ENCODE measurements around the gene USP34.
"Not testable (repeated sequence)": the region's sequence is repeated elsewhere in the genome, so short reads cannot be mapped to it uniquely, and the experiment has no call there.

USP34 gene

DNA sequence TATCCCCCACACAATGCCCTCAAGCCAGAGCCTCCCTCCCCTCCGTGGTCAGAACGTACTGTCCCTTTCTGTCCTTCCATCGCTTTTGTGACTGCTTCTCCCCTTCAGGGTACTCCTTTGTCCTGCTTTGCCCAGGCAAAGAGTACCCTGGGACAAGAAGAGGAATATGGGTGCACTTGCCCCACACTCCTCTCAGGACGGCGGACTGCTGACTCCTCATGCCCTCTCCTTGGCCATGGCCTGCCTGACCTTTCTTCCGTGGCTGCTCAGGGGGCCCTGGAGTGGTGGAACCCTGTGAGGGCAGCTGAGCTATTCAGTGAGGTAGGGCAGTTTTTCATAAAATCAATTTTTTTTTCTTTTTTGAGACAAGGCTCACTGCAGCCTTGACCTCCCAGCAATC is 290.2 kb downstream of the USP34 start:
- DNase-seq: no peak

- no peak for DNase-seq
Observed at GRCh38 chr2:61179701-61180639, 290.9 kb downstream of the USP34 start.

DNA sequence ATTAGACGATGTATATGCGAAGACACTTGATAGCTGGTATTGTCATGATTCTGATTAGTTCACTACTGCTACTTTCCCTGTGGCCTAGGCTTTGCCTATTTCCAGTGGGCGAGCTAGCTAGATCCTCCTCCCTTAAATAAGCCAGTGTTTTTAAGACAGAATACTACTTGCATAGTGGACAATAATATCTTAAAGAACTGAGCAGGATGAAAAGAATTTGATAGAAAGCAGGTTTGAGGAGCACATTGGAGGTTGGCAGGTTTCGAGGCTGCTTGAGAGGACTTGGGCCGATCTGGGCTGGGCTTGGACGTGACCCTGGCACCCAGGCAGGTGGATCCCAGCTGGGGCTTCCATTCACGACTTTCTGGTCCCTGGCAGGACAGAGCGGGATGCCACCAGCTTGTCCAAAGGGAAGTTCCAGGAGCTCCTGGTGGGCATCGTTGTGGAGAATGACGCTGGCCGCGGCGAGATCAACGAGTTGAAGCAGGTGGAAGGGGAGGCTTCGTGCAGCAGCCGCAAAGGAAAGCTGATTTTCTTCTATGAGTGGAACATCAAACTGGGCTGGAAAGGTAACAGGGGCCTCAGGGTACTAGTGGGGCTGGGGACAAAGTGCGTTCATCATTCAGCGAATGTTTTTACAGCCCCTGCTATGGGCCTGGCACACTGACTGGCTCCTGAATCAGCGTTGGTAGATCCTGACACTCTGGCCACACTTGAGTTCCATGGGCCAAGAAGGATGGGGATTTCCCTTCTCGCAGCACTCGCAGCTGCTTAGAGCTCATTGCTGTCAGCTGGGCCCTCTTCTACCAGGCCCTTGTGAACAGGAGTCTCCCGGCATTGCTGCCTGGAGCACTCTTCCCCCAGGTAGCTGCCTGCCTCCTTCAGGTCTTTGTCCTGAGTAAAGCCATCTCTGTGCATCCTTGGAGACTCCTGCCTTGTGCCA is 292.0 kb downstream of the USP34 start:
- no peak for DNase-seq

GRCh38 chr2:61177727-61178549 is 292.9 kb downstream of the USP34 start:
- DNase-seq: no peak

DNA sequence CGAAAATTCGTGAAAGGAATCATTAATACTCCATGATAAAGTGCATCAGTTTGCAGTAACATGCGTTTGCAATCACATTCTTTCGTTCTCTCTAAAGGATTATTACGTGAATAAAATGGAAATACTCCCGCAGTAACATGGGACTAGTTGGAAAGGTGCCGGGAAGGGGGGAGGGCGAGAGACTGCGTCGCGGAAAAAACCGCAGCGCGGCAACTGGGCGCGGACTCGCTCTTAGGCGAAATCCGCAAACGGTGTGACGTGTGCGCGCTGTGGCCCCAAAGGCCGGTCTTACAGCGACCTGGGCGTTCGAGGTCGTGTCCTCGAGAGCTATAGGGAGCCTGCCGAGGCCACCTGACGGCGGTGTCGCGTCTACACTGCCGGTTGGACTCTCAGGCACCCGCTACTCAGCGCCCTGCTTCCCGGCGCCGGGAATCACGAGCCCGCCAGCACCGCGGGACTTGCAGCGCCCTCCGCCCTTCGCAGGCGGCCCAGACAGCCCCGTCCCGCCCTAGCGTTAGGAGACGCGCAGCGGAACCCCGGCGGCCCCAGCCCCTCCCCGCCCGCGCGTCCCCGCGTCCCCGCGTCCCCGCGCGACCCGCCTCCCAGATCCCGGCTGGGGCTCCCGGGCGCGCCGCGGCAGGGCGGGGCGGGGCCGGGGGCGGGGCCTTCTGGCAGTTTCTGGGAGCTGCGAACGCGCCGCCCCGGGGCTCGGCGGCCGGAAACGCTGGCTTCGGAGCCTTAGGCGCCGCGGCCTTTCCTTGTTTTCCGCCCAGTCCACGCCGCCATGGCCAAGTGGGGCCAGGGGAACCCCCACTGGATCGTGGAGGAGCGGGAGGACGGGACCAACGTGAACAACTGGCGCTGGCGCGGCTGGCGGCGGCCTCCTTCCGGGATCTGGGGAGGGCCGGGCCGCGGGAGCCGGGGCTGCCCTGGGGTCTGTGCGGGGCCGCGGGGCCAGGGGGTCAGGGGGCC is 293.8 kb downstream of the USP34 start:
- peak; percentile 89 for DNase-seq

DNA sequence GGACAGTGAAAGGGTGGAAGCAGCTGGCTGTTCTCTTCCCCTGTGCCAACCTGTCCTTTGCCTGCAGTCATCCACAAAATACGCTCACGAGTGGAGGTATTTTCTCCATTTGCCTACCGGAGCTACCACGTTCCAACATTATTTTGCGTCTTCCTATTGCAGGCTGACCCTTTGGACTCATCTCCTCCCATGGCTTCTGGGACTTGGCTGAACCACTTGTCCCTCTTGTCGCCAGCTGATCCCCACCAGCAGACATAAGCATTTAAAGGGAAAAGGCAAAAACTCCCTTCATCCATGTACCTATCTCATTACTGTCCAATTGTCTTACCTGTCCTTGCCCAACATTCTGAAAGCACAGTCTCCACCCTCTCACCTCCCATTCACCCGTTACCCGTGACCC is 295.9 kb downstream of the USP34 start:
- no peak for DNase-seq

GRCh38 chr2:61173116-61173515 is 297.8 kb downstream of the USP34 start:
- DNase-seq: no peak

GRCh38 chr2:61172671-61173070 is 298.2 kb downstream of the USP34 start:
- no peak for DNase-seq

GRCh38 chr2:61167579-61167978 is 303.3 kb downstream of the USP34 start:
- DNase-seq: no peak

DNA sequence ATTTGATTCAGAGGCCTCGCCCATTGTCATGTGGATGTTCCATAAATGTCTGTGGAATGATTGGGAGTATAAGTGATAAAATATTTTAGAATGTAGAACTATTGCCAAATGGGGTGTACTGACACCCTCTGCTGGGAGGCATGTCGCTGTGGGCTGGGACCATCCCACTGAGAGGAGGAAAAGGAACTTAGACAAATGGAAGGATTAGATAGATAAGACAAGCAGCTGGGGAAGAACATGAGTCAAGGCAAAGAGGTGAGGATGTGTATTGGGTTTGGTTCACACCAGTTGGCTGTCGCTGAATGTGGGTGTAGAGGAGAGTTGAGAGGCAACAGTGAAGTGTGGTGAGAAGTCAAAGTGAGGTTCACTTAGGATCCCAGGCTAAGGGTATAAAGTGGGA is 304.9 kb downstream of the USP34 start:
- DNase-seq: no peak

DNA sequence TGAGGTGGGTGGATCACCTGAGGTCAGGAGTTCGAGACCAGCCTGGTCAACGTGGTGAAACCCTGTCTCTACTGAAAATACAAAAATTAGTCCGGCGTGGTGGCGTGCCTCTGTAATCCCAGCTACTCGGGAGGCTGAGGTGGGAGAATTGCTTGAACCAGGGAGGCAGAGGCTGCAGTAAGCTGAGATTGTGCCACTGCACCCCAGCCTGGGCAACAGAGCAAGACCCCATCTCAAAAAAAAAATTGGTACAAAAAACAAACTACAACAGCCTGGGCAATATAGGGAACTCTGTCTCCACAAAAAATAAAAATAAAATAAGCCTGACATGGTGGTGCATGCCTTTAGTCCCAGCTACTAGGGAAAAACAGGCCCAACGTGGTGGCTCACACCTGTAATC is 305.8 kb downstream of the USP34 start:
- not testable (repeated sequence) for DNase-seq

DNA sequence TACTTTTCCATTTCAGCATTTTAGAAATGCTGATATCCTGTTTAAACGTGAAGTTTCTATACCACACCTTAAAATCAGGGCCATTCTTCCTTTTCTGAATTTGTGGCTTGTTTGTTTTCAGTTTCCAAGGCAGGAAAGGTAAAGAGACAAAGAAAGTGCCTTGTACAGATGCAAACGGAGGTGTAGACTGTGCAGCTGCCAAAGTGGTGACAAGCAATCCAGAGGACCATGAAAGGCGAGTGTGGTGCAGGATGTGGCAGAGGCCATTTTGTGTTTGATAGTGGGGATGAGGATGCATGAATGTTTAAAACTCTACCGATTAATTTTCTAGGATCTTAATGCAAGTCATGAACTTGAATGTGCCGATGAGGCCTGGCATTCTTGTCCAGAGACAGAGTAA is 308.2 kb downstream of the USP34 start:
- DNase-seq: no peak

GRCh38 chr2:61161888-61162287 is 309.0 kb downstream of the USP34 start, which contains the start of gene C2orf74:
Gene C2orf74 (plus strand): TSS chr2:61162188. CDS start chr2:61162515, 327 bp downstream.
- no peak for DNase-seq

GRCh38 chr2:61158356-61158955 is 312.4 kb downstream of the USP34 start:
- DNase-seq: no peak

DNA sequence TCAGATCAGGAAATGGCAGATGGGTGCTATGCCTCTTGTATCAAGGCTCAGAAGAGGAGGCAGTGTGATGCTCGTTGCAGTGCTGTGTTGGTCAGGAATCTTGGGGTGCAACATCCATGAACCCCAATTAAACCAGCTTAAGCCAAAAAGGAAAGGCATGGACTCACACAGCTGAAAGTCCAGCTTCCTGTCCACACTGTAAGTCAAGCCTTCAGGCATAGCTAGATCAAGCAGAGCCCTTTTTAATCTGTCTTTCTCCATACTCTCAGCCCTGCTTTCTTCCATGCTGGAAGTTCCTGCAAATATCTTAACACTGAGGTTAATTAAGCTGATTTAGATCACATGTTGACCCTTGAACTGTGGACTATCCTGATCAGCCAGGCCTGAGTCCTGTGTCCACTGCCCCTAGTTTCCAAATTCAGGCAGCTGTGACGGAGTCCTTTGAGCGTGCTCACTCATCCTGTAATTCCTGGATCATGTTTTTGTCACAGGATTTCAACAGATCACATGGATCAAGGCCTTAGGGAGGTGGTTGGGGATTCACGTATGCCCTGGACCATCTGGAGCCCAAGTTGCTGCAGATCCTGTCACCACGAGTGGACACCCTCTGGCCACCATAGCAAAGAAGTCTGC is 313.4 kb downstream of the USP34 start:
- no peak for DNase-seq

- no peak for DNase-seq
Observed at GRCh38 chr2:61151436-61151835, 319.5 kb downstream of the USP34 start.

DNA sequence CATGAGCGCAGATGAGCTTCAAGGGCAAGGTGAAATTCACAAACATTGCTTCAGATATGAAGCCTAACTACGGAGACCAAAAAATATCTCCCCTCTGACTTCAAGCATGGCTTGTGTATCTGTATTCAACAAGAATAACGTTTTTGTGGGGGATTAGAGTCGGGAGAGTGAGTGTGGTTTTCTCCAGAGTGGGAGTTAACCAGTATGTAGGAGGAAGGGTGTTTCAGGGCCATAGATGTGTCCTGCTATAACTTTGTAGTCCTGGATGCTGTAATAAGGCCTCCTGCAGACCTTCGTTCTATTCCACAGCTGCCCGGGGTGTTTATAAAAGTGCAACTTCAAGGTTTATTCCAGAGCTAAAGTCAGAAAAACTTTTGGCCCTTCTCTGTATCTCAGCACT is 321.8 kb downstream of the USP34 start:
- DNase-seq: no peak

DNA sequence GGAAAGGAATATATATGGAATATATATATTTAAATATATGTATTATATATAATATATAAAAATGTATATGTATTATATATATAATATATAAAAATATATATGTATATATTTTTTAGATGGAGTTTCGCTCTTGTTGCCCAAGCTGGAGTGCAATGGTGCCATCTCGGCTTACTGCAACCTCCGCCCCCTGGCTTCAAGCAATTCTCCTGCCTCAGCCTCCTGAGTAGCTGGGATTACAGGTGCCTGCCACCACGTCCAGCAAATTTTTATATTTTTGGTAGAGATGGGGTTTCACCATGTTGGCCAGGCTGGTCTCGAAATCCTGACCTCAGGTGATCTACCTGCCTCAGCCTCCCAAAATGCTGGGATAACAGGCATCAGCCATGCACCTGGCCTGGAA is 322.8 kb downstream of the USP34 start:
- DNase-seq: not testable (repeated sequence)

DNA sequence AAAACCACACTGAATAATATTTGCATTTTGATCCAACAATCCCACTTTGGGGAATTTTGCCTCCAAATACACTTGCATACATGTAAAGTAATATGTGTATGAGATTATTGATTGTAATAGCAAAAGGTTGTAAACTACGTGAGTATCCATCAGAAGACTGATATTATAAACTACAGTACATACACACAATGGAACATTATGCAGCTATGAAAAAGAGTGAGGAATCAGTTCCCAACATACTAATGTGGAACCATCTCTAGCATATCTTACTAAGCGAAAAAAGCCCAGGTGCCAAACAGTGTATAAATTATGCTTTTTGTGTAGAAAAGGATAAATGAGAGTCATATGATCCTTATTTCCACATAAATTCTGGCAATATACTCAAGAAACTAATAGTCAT is 324.9 kb downstream of the USP34 start:
- no peak for DNase-seq

- DNase-seq: peak; percentile 95
Observed at GRCh38 chr2:61144697-61145268, 326.1 kb downstream of the USP34 start.
